GM12891 (cell line): ENCODE data around the gene RGL1.

ENCODE experiments used
- PAX5 ChIP-seq: IDR thresholded peaks from 2 replicates; pipeline ENCODE4 v1.6.1; 2011; ENCODE audit warnings: low read length, moderate library complexity, mild to moderate bottlenecking; ENCODE audit not compliant: insufficient read depth, severe bottlenecking
- POLR2AphosphoS5 ChIP-seq: IDR thresholded peaks from 2 replicates; pipeline ENCODE4 v1.6.1; 2011; ENCODE audit warnings: low read depth, low read length, control low read depth
- TAF1 ChIP-seq: IDR thresholded peaks from 2 replicates; pipeline ENCODE4 v1.6.1; 2011; ENCODE audit warnings: low read depth, low read length, control low read depth

GRCh38 chr1:183968386-183968785, 163.5 kb downstream of the RGL1 start:
- TF ChIP-seq PAX5 (no peak), POLR2AphosphoS5 (no peak), TAF1 (no peak)
